Mesendoderm (in vitro differentiated cells): Measurements from ENCODE around the gene S100P.

Source experiments
- DNase-seq: peaks from one replicate; pipeline ENCODE4 v3.0.0; 2013
- H2AK5ac ChIP-seq: 2 replicates; pipeline ENCODE4 v1.6.1; 2013; ENCODE audit warnings: low read length, inconsistent platforms
- H2BK120ac ChIP-seq: 2 replicates; pipeline ENCODE4 v1.6.1; 2013; ENCODE audit warnings: low read depth, mild to moderate bottlenecking, low read length, moderate library complexity, mixed read lengths
- H2BK15ac ChIP-seq: replicated peaks from 2 replicates; pipeline ENCODE4 v1.6.1; 2013; ENCODE audit warnings: low read depth, mild to moderate bottlenecking, moderate library complexity
- H2BK5ac ChIP-seq: 2 replicates; pipeline ENCODE4 v1.6.1; 2013; ENCODE audit warnings: low read length, inconsistent platforms
- H3K18ac ChIP-seq: 2 replicates; pipeline ENCODE4 v1.6.1; 2013; ENCODE audit warnings: mild to moderate bottlenecking, low read length, mixed read lengths
- H3K23ac ChIP-seq: one replicate; pipeline ENCODE4 v1.6.1; 2013; ENCODE audit warnings: low read length
- H3K27ac ChIP-seq: 2 replicates; pipeline ENCODE4 v1.5.1; 2013; ENCODE audit warnings: low read depth, mild to moderate bottlenecking, inconsistent platforms, low read length, moderate library complexity
- H3K27me3 ChIP-seq: 2 replicates; pipeline ENCODE4 v1.6.1; 2013; ENCODE audit warnings: low read length, control low read depth, mild to moderate bottlenecking, inconsistent platforms; ENCODE audit not compliant: insufficient read depth, poor library complexity
- H3K36me3 ChIP-seq: 2 replicates; pipeline ENCODE4 v1.6.1; 2013; ENCODE audit warnings: low read length, inconsistent platforms; ENCODE audit not compliant: control insufficient read depth, insufficient read depth
- H3K4ac ChIP-seq: one replicate; pipeline ENCODE4 v1.6.1; 2013; ENCODE audit warnings: low read depth, mild to moderate bottlenecking, low read length, moderate library complexity
- H3K4me1 ChIP-seq: 2 replicates; pipeline ENCODE4 v1.6.1; 2013; ENCODE audit warnings: low read depth, low read length, inconsistent platforms; ENCODE audit not compliant: control insufficient read depth
- H3K4me2 ChIP-seq: 2 replicates; pipeline ENCODE4 v1.6.1; 2013; ENCODE audit warnings: low read length
- H3K4me3 ChIP-seq: 2 replicates; pipeline ENCODE4 v1.5.1; 2013; ENCODE audit warnings: mild to moderate bottlenecking, low read length
- H3K56ac ChIP-seq: one replicate; pipeline ENCODE4 v1.6.1; 2013; ENCODE audit warnings: low read length
- H3K79me1 ChIP-seq: 2 replicates; pipeline ENCODE4 v1.6.1; 2013; ENCODE audit warnings: low read length, inconsistent platforms
- H3K79me2 ChIP-seq: 2 replicates; pipeline ENCODE4 v1.6.1; 2013; ENCODE audit warnings: mild to moderate bottlenecking, low read length; ENCODE audit not compliant: control insufficient read depth, insufficient read depth
- H3K9ac ChIP-seq: 2 replicates; pipeline ENCODE4 v1.6.1; 2013; ENCODE audit warnings: low read length, inconsistent platforms
- H4K5ac ChIP-seq: one replicate; pipeline ENCODE4 v1.6.1; 2013; ENCODE audit warnings: low read length
- H4K8ac ChIP-seq: one replicate; pipeline ENCODE4 v1.6.1; 2013; ENCODE audit warnings: low read depth, mild to moderate bottlenecking, control low read depth, low read length, moderate library complexity
- WGBS: extraction: QIAGEN DNeasy Blood & Tissue Kit; methylation state at CpG from one replicate; pipeline ENCODE4 v1.1.7; 2013; ENCODE audit warnings: low lambda C conversion rate, missing lambda C conversion rate; ENCODE audit not compliant: insufficient coverage; ENCODE audit errors: extremely low coverage; 5-methylcytosine and 5-hydroxymethylcytosine counted together

The S100P gene

DNA sequence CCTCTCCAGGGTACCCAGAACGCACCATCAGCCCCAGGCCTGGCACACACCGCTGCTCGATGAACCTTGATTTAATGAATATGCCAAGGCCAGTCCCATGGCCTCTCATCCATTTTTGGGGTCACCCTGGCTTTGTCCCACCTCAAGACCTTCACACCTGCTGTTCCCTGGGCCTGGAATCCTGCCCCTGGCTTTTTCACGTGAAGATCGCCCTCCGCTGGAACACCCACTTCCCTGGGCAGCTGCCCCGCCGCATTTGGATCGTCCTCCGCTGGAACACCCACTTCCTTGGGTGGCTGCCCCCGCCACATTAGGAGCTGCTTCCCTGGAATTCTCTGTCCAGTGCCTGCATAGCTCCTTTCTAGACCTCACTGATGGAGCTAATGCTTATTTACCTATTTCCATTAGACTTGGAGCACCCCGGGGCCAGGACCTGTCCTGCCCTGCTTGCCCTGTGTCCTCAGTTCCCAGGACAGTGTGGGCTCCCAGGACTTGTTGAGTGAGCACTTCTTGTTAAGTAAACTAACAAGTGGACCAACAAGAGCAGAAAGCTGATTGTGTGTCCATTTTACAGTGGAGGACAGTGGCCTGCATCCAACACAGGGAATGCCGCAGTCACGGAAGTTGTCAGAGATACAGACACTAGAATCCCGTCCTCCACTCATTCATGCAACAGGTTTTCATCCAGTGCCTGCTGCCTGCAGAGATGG, 34.8 kb downstream of the S100P start:
- no peaks in the 10 kb centered on the region for H3K79me2 ChIP-seq
- DNase-seq, result no peak

DNA sequence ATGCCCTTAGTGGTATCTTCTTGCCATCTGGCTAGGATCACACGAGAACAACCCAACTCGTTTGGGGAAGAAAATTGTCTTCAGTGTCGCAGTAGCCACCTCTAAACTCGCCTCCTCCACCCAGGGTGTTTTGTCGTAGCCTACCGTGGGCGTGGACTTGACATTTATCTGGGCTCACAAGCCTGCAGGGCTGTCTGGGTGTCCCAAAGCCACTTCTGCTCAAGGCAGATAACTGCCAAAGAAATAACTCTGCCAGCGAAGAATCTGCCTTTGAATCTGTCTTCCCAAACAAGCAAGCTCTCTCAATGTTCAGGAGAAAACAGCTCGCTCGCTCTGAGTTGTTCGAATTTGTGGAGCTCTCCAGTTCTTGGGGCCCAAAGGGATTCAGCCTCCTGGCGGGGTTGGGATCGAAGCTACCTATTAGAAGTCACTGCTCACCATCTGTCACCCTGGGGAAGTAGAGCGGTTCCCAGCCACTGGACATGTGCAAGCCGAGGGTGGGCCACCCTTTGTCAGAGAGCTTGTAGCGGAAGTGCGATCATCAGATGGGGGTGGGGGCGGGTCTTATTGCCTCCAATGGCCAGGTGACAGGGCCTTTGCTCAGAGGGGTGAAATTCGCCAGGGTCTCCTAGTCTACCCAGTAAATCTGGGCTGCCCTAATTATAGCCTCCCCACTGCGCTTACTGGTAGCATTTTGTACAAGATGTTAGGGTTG, 37.1 kb downstream of the S100P start:
- H2BK15ac ChIP-seq, result no peak overlapping the region
- H2BK5ac ChIP-seq, result no peak overlapping the region
- no peak overlapping the region for H4K5ac ChIP-seq
- H3K23ac ChIP-seq, result no peak overlapping the region
- H4K8ac ChIP-seq, result no peak overlapping the region
- H3K4me2 ChIP-seq, result no peak overlapping the region
- H2BK120ac ChIP-seq, result no peak overlapping the region
- no peak overlapping the region for H3K56ac ChIP-seq
- H3K79me1 ChIP-seq, result no peaks in the 10 kb centered on the region
- no peaks in the 10 kb centered on the region for H3K27me3 ChIP-seq
- no peaks in the 10 kb centered on the region for H3K4me1 ChIP-seq
- no peak overlapping the region for H2AK5ac ChIP-seq
- no peak overlapping the region for H3K4ac ChIP-seq
- no peaks in the 10 kb centered on the region for H3K79me2 ChIP-seq
- no peak for DNase-seq
- H3K9ac ChIP-seq, result no peak overlapping the region
- no CpG with 5 or more reads among the region's 20 CpGs for WGBS
- no peak overlapping the region for H3K4me3 ChIP-seq
- H3K27ac ChIP-seq, result no peak overlapping the region
- H3K18ac ChIP-seq, result no peak overlapping the region
- H3K36me3 ChIP-seq, result no peaks in the 10 kb centered on the region

More for the DNA sequence above, 34.8 kb downstream of the S100P start:
- H3K79me1 ChIP-seq, result no peaks in the 10 kb centered on the region
- no peak overlapping the region for H2BK15ac ChIP-seq
- no peaks in the 10 kb centered on the region for H3K36me3 ChIP-seq
- H2AK5ac ChIP-seq, result no peak overlapping the region
- H3K27me3 ChIP-seq, result no peaks in the 10 kb centered on the region
- no peak overlapping the region for H3K4me2 ChIP-seq
- no peak overlapping the region for H4K8ac ChIP-seq
- no peak overlapping the region for H3K4me3 ChIP-seq
- H3K27ac ChIP-seq, result no peak overlapping the region
- no CpG with 5 or more reads among the region's 15 CpGs for WGBS
- H3K56ac ChIP-seq, result no peak overlapping the region
- H3K9ac ChIP-seq, result no peak overlapping the region
- no peaks in the 10 kb centered on the region for H3K4me1 ChIP-seq
- H3K18ac ChIP-seq, result no peak overlapping the region
- no peak overlapping the region for H4K5ac ChIP-seq
- H3K23ac ChIP-seq, result no peak overlapping the region
- no peak overlapping the region for H2BK5ac ChIP-seq
- H3K4ac ChIP-seq, result no peak overlapping the region
- no peak overlapping the region for H2BK120ac ChIP-seq

DNA sequence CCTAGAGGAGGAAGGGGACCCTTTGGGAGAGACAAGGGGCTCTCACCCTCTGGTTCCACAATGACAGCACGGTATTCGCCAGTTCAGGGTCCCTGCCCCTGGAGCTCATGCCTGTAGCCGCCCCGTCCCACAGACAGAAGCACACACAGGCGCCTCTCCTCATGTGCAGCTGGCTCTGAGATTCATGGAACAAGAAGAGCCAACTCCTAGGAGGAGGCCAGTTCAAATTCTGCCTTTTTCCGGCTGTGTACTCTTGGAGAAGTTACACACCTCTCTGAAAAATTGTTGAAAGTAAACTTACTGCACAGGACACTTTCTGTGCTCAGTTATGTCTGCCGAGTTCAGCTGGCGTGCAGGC, 37.6 kb downstream of the S100P start:
- no peaks in the 10 kb centered on the region for H3K79me1 ChIP-seq
- no peak overlapping the region for H4K5ac ChIP-seq
- no peak overlapping the region for H3K4me2 ChIP-seq
- H4K8ac ChIP-seq, result no peak overlapping the region
- no peak overlapping the region for H2BK120ac ChIP-seq
- H3K23ac ChIP-seq, result no peak overlapping the region
- H3K56ac ChIP-seq, result no peak overlapping the region
- WGBS, result no CpG with 5 or more reads among the region's 8 CpGs
- H3K36me3 ChIP-seq, result no peaks in the 10 kb centered on the region
- H3K18ac ChIP-seq, result no peak overlapping the region
- H3K79me2 ChIP-seq, result no peaks in the 10 kb centered on the region
- H2BK5ac ChIP-seq, result no peak overlapping the region
- no peak overlapping the region for H3K4ac ChIP-seq
- no peak for DNase-seq
- no peak overlapping the region for H2AK5ac ChIP-seq
- no peaks in the 10 kb centered on the region for H3K4me1 ChIP-seq
- no peak overlapping the region for H3K27ac ChIP-seq
- no peak overlapping the region for H2BK15ac ChIP-seq
- no peak overlapping the region for H3K4me3 ChIP-seq
- H3K27me3 ChIP-seq, result no peaks in the 10 kb centered on the region
- no peak overlapping the region for H3K9ac ChIP-seq

DNA sequence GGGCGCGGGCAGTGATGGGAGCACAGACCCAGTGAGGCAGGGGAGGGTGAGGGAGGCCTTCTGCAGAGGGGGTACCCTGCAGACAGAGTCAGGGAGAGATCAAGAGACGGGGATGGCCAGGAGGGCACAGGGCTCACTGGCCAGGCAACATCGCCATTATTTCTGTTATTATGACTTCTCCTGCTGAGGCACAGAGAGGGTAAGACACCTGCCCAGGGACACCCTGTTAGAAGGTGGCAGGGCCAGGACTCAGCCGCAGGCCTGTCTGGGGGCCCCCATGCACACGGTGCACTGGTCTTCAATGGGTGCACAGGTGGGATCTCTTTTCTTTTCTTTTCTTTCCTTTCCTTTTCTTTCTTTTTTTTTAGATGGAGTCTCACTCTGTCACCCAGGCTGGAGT, 38.1 kb downstream of the S100P start:
- Histone ChIP-seq H2BK15ac (no peak overlapping the region), H4K8ac (no peak overlapping the region), H3K4ac (no peak overlapping the region), H3K56ac (no peak overlapping the region), H3K36me3 (no peaks in the 10 kb centered on the region), H3K4me1 (no peaks in the 10 kb centered on the region), H2AK5ac (no peak overlapping the region), H3K18ac (no peak overlapping the region), H4K5ac (no peak overlapping the region), H3K79me1 (no peaks in the 10 kb centered on the region), H3K23ac (no peak overlapping the region), H2BK5ac (no peak overlapping the region), H3K4me3 (no peak overlapping the region), H2BK120ac (no peak overlapping the region), H3K4me2 (no peak overlapping the region), H3K79me2 (no peaks in the 10 kb centered on the region), H3K27me3 (no peaks in the 10 kb centered on the region), H3K27ac (no peak overlapping the region), H3K9ac (no peak overlapping the region)
- WGBS, result no CpG with 5 or more reads among the region's 6 CpGs
- no peak for DNase-seq

DNA sequence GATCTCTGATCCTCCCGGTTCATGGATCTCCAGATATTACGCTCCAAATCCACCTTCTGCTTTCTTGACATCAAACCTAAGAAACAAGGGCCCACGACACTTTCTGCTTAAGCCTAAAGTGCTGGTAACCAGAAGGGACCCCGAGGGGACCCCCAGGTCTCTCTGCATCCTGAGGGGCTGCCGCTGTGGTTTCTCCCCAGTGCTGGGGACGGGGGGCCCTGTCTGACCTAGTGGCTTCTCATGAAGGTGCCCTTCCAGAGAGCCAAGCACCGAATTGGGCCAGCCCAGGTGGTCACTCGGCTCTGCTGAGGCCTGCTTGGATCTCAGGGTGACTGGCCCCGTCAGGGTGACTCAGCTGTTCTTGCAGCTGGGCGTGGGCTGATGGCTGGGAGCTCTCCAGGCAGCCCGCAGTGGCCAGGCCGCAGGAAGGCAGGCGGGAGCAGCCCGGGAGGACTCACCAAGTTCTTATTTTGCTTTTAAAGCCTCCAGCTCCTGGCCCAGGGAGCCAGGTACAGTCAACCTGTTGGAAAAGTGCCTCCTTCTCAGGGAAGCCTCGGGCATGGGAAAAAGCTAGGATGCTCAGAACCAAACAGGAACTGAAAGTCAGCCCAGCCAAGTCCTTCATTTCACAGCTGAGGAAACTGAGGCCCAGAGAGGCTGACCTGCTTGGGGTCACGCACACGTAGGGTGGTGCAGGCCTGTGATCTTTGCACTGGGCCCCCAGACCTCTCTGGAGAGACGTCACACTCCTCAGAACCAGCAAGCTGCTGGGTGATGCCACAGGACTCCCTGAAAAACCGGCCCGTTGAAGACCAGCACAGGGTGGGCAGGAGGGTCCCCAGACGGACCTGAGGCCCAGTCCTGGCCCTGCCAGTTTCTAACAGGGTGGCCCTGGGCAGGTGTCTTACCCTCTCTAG, 39.0 kb downstream of the S100P start:
- Histone ChIP-seq H3K56ac (peak overlapping the region; percentile 57), H2AK5ac (no peak overlapping the region), H3K4ac (peak overlapping the region; percentile 20), H3K9ac (no peak overlapping the region), H3K4me1 (no peaks in the 10 kb centered on the region), H2BK120ac (no peak overlapping the region), H3K27ac (no peak overlapping the region), H2BK15ac (no peak overlapping the region), H3K23ac (no peak overlapping the region), H3K36me3 (no peaks in the 10 kb centered on the region), H3K18ac (peak overlapping the region; percentile 1), H3K79me2 (no peaks in the 10 kb centered on the region), H4K5ac (no peak overlapping the region), H4K8ac (no peak overlapping the region), H3K4me2 (no peak overlapping the region), H3K79me1 (no peaks in the 10 kb centered on the region), H2BK5ac (no peak overlapping the region), H3K4me3 (no peak overlapping the region), H3K27me3 (no peaks in the 10 kb centered on the region)
- no CpG with 5 or more reads among the region's 21 CpGs for WGBS
- DNase-seq, result peak; percentile 68
